NCI-H82 (cell line): ENCODE measurements around the gene XAB2.

Experiments used
- DNase-seq: peaks from one replicate; lab custom pipeline; 2025; lab: John Stamatoyannopoulos, UW

The XAB2 gene

GRCh38 chr19:7629347-7630054, at the start of gene XAB2, which contains the start of gene PET100:
Gene XAB2, minus strand, starts transcription at chr19:7629545. Its CDS starts 18 bp downstream, at chr19:7629527.
Gene PET100, plus strand, starts transcription at chr19:7629793. Its CDS starts 41 bp downstream, at chr19:7629834.
- peak; percentile 98 for DNase-seq

GRCh38 chr19:7677669-7678311, 48.4 kb upstream of the XAB2 start:
- DNase-seq: no peak

- DNase-seq: no peak
Observed at GRCh38 chr19:7676854-7677253, 47.5 kb upstream of the XAB2 start, which contains the start of gene MCEMP1. Gene MCEMP1, plus strand, starts transcription at chr19:7677090. Its CDS starts 31 bp downstream, at chr19:7677121.

- no peak for DNase-seq
Observed at GRCh38 chr19:7676376-7676775, 47.0 kb upstream of the XAB2 start.

- peak; percentile 90 for DNase-seq
Observed at GRCh38 chr19:7674010-7675005, 45.0 kb upstream of the XAB2 start.

GRCh38 chr19:7672522-7672921, 43.2 kb upstream of the XAB2 start:
- no peak for DNase-seq

- no peak for DNase-seq
Observed at GRCh38 chr19:7670790-7671189, 41.4 kb upstream of the XAB2 start.

- peak; percentile 41 for DNase-seq
Observed at GRCh38 chr19:7670150-7670783, 40.9 kb upstream of the XAB2 start.

GRCh38 chr19:7669641-7670040, 40.3 kb upstream of the XAB2 start:
- DNase-seq: no peak

- DNase-seq: no peak
Observed at GRCh38 chr19:7668842-7669241, 39.5 kb upstream of the XAB2 start, which contains the start of gene RETN. Gene RETN, plus strand, starts transcription at chr19:7669049. Its CDS starts 278 bp downstream, at chr19:7669327.

GRCh38 chr19:7665076-7665475, 35.7 kb upstream of the XAB2 start:
- DNase-seq: no peak

- no peak for DNase-seq
Observed at GRCh38 chr19:7663706-7664105, 34.4 kb upstream of the XAB2 start.

- DNase-seq: no peak
Observed at GRCh38 chr19:7662657-7663056, 33.3 kb upstream of the XAB2 start.

GRCh38 chr19:7661744-7662538, 32.6 kb upstream of the XAB2 start:
- no peak for DNase-seq

GRCh38 chr19:7658219-7658686, 28.9 kb upstream of the XAB2 start:
- DNase-seq: peak; percentile 51

- no peak for DNase-seq
Observed at GRCh38 chr19:7657131-7657751, 27.9 kb upstream of the XAB2 start.

- no peak for DNase-seq
Observed at GRCh38 chr19:7655581-7655980, 26.2 kb upstream of the XAB2 start.

- DNase-seq: no peak
Observed at GRCh38 chr19:7654401-7654800, 25.1 kb upstream of the XAB2 start.

- peak; percentile 82 for DNase-seq
Observed at GRCh38 chr19:7652061-7652641, 22.8 kb upstream of the XAB2 start.

- no peak for DNase-seq
Observed at GRCh38 chr19:7650148-7650547, 20.8 kb upstream of the XAB2 start.
